ENCODE measurements around the gene RCOR2.

The RCOR2 gene

GRCh38 chr11:63911440-63911839 lies 5.5 kb downstream of the RCOR2 start:
- DNase-seq = no peak
- intact Hi-C loops (cut with DNase I) = no loop called here

DNA sequence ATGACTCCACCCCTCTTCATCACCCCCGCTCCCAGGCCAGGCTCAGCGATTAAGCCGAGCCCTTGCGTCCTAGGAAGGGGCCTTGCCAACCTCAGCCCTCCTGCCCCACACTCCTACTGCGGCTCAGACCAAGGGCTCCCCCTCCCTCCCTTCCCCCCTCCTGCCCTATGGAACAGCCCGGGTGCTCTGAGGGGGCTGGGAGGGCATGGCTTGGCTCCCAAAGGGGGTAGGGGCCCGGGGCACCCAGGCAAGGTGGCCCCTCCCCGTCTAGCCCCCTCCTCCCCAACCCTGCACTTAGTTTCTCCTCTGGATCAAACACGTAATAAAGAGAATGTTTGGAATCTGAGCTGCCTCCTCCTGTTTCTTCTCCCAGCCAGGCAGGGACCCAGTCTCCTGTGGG lies 6.3 kb downstream of the RCOR2 start:
- no peak for DNase-seq
- intact Hi-C loops (cut with DNase I) = no loop called here

DNA sequence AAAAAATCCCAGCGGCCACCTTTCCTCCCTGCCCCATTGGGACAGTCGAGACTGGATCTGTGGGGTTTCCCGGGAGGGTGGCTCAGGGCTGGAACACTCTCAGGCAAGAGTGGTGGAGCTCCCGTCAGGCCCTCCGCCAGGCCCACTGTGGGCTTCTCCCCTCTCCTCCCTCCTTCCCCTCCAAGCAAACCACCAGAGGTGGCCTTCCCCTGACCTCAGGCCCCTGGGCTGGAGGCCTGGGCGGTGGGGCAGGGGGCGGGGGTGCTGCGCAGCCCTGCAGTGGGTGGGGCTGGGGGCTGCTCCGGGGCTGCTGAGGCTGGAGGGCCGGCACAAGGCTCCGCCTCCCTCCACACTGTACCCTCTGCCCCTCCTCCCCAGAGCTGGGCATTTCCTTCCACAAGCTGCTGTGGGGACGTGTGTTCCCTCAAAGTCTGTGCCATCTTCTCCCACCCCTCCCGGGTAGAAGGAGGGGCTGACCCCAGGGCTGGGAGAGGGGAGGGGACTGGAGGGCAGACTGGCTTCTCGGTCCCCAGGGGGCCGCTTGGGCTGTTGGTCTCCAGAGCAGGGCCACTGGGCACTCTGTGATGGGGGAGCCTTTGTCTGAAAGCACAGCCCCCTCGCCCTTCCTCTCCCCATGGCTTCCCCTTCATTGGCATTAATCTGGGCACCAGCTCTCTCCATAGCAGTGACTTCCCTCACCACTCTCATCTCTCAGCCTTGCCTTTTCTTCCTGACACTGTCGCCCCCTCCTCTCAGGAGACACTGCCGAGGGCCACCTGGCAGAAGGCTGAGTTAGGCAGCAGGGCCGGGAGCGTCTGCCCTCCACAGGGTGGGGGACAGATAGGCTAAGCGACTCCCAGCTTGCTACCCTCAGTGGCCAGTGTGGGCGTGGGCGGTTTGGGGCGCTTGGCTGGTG lies 7.1 kb downstream of the RCOR2 start:
- no peak for DNase-seq
- intact Hi-C loops (cut with DNase I) = no loop called here

- DNase-seq = peak in 1 of 42 donors; percentile 25
- intact Hi-C loops (cut with DNase I) = no loop called here
These were observed 8.1 kb downstream of the RCOR2 start for GRCh38 chr11:63908631-63909401.

- DNase-seq = peak; percentile 39 to 94 (median 77)
- intact Hi-C loops (cut with DNase I) = no loop called here
These were observed 9.0 kb downstream of the RCOR2 start for GRCh38 chr11:63907808-63908530.

DNA sequence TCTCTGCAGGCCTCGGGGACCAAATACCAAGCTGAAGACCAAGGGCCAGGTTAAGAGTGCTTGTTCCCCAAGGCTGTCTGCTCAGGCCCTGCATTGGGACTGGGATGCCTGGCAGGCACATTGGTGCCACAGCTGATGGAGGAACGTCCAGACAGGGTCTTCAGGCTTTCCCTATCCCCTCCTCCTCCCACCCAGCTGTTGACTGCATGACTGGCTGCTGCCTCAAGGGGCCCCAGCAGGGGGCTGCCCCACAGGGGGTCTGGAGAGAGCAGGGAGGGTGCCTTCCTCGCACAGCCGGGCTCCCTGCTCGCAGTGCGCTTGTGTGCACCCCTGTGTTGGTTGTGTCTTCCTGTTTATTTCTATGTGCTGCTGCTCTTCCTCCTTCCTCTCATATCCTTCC lies 9.9 kb downstream of the RCOR2 start:
- intact Hi-C loops (cut with DNase I) = no loop called here
- no peak for DNase-seq

DNA sequence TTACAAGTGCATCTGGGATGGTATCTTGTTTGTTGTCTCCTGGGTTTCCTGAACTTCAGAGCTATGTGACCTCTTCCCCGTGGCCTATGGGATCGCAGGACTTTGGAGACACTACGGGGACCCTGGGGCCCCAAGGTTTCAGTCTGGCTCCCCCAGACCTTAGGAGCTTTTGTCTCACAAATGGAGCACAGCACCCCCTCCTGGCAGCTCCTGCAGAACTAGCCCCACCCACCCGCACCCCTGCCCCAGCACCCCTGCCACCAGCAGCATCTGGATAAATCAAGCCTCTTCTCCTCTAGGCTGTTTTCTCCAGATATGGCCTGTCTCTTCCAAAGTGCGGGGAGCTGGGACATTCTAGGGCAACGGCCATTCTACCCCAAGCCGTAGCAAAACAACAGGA lies 10.4 kb downstream of the RCOR2 start:
- intact Hi-C loops (cut with DNase I) = no loop called here
- peak in 16 of 42 donors; percentile 49 to 77 (median 65) for DNase-seq

DNA sequence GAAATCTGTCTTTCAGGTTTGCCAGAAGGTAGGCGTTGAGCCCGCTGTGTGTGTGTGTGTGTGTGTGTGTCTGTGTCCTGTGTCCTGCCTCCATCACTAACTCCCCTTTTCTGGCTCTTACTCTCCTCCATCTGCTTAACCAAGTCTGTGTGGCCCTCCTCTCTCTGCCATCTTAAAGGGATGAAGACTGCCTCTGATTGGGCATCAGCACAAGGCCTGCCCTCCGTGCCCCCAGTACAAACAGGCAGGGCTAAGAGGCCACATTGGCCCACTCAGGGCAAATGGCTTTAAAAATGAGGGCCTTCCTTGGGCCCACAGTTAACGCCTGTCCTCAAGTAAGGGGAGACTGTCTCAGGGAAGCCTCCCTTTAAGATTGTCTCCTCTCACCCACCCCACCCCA lies 10.9 kb downstream of the RCOR2 start:
- intact Hi-C loops (cut with DNase I) = no loop called here
- no peak for DNase-seq

DNA sequence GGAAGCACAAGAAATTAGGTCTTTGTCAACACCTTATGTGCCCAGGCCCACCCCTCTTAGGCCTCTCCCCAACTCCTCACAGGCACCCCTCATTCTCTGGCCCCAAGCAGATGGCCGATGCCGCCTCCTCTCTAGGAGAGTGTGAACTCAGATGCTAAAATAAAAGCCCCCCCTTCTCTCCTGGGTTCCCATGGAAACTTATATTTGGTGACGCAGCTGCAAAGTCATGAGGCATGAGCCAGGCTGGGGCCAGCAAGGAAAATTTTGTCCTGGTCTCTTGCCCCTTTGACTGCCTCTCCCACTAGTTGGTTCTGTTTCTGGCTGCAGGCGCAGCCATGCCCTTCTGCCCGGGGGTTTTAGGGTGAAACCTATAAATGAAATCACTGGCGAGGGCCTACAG lies 11.8 kb downstream of the RCOR2 start:
- intact Hi-C loops (cut with DNase I) = no loop called here
- DNase-seq = peak in 7 of 42 donors; percentile 36 to 65 (median 44)

- no peak for DNase-seq
- intact Hi-C loops (cut with DNase I) = no loop called here
These were observed 12.2 kb downstream of the RCOR2 start for GRCh38 chr11:63904743-63905142.

GRCh38 chr11:63903884-63904283 lies 13.1 kb downstream of the RCOR2 start:
- intact Hi-C loops (cut with DNase I) = no loop called here
- no peak for DNase-seq

DNA sequence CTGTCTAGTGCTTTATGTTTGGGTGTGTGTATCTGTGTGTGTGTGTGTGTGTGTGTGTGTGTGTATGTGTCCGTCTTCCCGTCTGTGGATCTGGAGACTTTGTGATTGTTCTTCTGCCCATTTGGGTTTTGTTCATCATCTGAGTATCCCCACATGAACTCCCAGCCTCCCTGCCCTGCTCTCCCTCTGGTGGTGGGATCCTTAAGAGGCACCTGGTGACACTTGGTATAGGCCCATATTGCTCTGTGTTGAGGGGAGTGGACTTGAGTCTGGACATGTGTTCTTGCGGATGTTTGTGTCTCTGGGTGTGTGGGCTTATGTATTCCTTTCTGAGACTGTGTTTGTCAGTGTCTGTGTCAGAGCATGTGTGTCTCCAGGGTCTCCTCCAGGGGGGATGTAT lies 15.3 kb downstream of the RCOR2 start:
- intact Hi-C loops (cut with DNase I) = no loop called here
- DNase-seq = no peak

GRCh38 chr11:63897459-63898146 lies 19.4 kb downstream of the RCOR2 start:
- intact Hi-C loops (cut with DNase I) = no loop called here

DNA sequence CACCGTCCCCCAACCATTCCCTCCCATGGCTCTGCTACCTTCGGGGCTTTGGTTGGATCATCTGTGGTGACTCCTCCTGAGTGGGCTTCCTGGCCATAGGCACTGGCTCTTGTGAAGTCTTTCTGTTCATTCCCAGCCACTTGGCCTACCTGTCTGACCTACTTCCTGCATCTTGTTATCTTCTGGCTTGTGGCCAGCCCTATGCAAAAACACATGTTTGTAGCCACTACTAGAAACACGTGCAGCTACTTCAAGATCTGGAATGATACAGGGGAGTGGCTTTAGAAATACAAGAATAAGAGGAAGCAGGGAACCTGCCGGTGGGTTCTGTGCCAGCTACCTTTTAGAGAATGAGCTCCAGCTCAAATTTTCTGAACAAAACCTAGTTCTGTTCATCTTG lies 20.9 kb downstream of the RCOR2 start:
- DNase-seq = no peak
- intact Hi-C loops (cut with DNase I) = no loop called here

More at GRCh38 chr11:63897459-63898146, 19.4 kb downstream of the RCOR2 start:
- DNase-seq = peak in 21 of 42 donors; percentile 40 to 79 (median 61)

DNA sequence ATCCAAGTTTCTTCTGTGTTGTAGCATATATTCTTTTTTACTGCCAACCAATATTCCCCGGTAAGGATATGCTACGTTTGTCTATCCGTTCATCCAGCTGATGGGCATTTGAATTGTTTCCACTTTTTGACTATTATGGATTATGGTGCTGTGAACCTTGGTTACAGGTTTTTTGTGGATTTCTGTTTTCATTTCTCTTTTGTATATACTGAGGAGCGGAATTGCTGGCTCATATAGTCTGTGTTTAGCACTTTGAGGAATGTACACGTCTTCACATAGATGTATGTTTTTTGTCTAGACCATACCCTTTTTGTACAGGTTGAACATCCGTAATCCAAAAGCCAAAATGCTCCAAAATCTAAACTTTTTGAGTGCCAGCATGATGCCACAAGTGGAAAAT lies 23.6 kb downstream of the RCOR2 start:
- intact Hi-C loops (cut with DNase I) = no loop called here
- no peak for DNase-seq

DNA sequence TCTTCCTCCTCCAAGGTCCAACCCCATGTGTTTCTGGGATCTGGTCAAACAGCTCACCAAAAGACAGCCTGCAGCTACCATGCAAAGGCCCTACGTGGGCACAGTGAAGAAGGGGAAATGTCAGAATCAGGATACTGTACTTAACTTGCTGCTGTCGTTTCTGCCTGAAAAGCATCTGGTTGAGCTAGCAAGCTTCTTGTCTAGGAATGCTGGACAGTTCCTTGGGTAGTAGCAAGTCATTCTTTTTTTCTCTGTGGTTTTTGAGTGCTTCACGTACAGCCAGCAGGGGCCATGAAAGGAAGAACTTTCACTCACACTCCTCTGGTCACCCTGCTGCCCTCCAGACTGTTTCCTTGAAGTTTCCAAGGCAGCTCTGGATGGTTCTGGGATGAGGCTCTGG lies 24.7 kb downstream of the RCOR2 start:
- intact Hi-C loops (cut with DNase I) = no loop called here
- no peak for DNase-seq

GRCh38 chr11:63890368-63890767 lies 26.6 kb downstream of the RCOR2 start:
- DNase-seq = no peak
- intact Hi-C loops (cut with DNase I) = no loop called here

- DNase-seq = no peak
- intact Hi-C loops (cut with DNase I) = no loop called here
These were observed 27.6 kb downstream of the RCOR2 start for GRCh38 chr11:63889344-63889743.
